Measurements from ENCODE around the gene B3GNT5. TPM values are rescaled to one million over a fixed set of nuclear protein-coding genes. Genes with fewer than 3 reads are reported as not detected.

B3GNT5 gene
- total and polyA plus RNA-seq, 2 of the 8 experiments (the other 6 are each of a cell fraction or from before 2014, with no cell fraction given): 2.4 to 9.7 TPM

DNA sequence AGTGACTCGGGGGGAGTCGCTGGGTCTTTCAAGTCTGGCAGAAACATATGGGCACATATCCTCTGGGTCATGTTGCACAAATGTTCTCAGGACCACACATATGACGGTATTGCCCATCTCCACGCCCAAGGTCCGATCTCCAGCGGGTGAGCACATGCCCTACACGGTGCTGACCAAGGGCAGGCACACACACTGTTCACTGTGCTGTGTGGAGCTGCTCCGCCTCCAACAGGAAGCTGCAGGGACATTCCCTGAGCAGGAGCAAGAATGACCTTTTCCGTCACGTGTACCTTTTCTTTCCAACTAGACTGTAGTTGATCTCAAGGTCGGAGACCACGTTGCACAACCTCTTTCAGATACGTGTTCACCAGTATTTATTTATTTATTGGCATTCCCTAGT lies 41.7 kb upstream of the B3GNT5 start:
- Histone ChIP-seq H3K36me3 (ENCODE audit: control insufficient read depth in 2 of 4, insufficient read depth in 4 of 4, low read length in 3 of 4) (no peaks in the 10 kb centered on the region; a peak in 1 of 8 replicates), H2BK12ac (ENCODE audit: low read depth, low read length) (no peak overlapping the region), H2AK5ac (ENCODE audit: low read depth, low read length) (no peak overlapping the region), H2AFZ (ENCODE audit: low read length) (no peak overlapping the region), H3K4me1 (replicated peaks in 1 of 4; ENCODE audit: control insufficient read depth in 3 of 4, insufficient read depth in 4 of 4, low read length in 3 of 4) (no peaks in the 10 kb centered on the region), H4K8ac (ENCODE audit: extremely low read depth, insufficient read depth, low read length) (no peak overlapping the region), H3K9me3 (ENCODE audit: insufficient read depth in 2 of 2, low read depth in 1 of 2, low read length in 1 of 2) (no peaks in the 10 kb centered on the region), H3K23me2 (ENCODE audit: low read depth, low read length) (no peaks in the 10 kb centered on the region), H4K91ac (replicated peaks; ENCODE audit: insufficient read length, low read length) (no peak overlapping the region), H2BK15ac (ENCODE audit: low read length) (no peak overlapping the region), H3K4me3 (ENCODE audit: extremely low read depth in 1 of 4, insufficient read depth in 2 of 4, low read depth in 3 of 4, low read length in 4 of 4) (no peak overlapping the region), H4K5ac (ENCODE audit: insufficient read length, low read depth, low read length) (no peak overlapping the region), H3K79me2 (ENCODE audit: control insufficient read depth in 1 of 2, insufficient read depth in 2 of 2, low read length in 2 of 2) (no peaks in the 10 kb centered on the region), H3K27me3 (replicated peaks in 1 of 4; ENCODE audit: control insufficient read depth in 3 of 4, extremely low read depth in 1 of 4, insufficient read depth in 3 of 4, low read length in 3 of 4) (no peaks in the 10 kb centered on the region), H3K4me2 (ENCODE audit: insufficient read depth in 1 of 2, low read depth in 2 of 2, low read length in 2 of 2) (no peak overlapping the region), H3K9ac (replicated peaks in 1 of 4; ENCODE audit: extremely low read depth in 1 of 4, low read depth in 3 of 4, low read length in 3 of 4) (no peak overlapping the region), H2BK120ac (replicated peaks; ENCODE audit: low read depth, low read length) (no peak overlapping the region), H3K18ac (ENCODE audit: extremely low read depth, low read length) (no peak overlapping the region), H3K4ac (replicated peaks; ENCODE audit: insufficient read length, low read depth, low read length) (no peak overlapping the region), H2BK5ac (ENCODE audit: low read depth, low read length) (no peak overlapping the region), H3K14ac (ENCODE audit: insufficient read length) (no peak overlapping the region), H3K79me1 (ENCODE audit: low read depth, low read length) (no peaks in the 10 kb centered on the region), H3K27ac (ENCODE audit: low read depth, low read length) (no peak overlapping the region), H3K56ac (replicated peaks; ENCODE audit: insufficient read length, low read depth, low read length) (no peak overlapping the region), H3K23ac (ENCODE audit: insufficient read length) (no peak overlapping the region), H4K20me1 (replicated peaks in 1 of 2; ENCODE audit: control insufficient read depth in 1 of 2, insufficient read depth in 2 of 2, low read length in 2 of 2) (no peaks in the 10 kb centered on the region), H2BK20ac (ENCODE audit: low read length) (no peak overlapping the region)
- POLR2A ChIA-PET (ENCODE audit: partially characterized antibody): no interaction called here
- 91% methylated on average over 13 of the region's 13 CpGs; no CpG with 5 or more reads in 1 of the 2 experiments for WGBS, 2 experiments (ENCODE audit: extremely low coverage in 1 of 2, insufficient coverage in 1 of 2, insufficient read length in 1 of 2, insufficient replicate concordance in 2 of 2, low coverage in 1 of 2, low lambda C conversion rate in 2 of 2, missing lambda C conversion rate in 1 of 2)
- TF ChIP-seq RAD21 (IDR thresholded peaks at IDR 0.05 in 1 of 2, conservative IDR thresholded peaks at IDR 0.05 in 1 of 2; ENCODE audit: low read depth in 2 of 2, low read length in 2 of 2) (peak; percentile 13 to 28; a peak in 2 of 4 replicates), RBBP5 (IDR thresholded peaks at IDR 0.05; ENCODE audit: borderline replicate concordance, low read depth, low read length) (no peak)
- DNase-seq (ENCODE audit: low read depth in 1 of 2, low spot score in 2 of 2): no peak
- CTCF ChIA-PET (ENCODE audit: partially characterized antibody): interaction anchor here (1.7 kb wide), 1 partner anchor 17 kb away, joined by 4 read pairs; no protein-coding TSS in a partner anchor
- no peak for FAIRE-seq

Data from H1 (cell line).